Measurements from ENCODE around the gene CPNE7.

DNA sequence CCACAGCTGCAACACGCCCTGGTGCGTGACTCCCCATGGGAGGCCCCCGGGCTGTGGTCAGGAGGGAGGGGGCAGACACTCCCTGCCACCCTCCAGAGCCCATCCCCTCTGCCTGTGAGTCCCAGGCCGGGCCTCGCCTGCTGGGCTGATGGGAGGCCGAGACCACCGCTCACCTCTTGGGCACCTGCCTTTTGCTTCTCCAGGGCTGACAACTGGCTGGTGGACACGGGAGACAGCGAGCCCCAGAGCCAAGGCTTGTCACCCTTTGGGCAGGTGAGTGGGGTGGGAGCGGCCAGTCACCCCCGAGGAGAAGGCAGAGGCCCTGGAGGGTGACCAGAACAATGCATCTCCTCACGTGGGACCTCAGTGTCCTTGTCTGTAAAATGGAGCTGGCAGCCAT, 61.1 kb downstream of the CPNE7 start:
- TF ChIP-seq CTCF (IDR thresholded peaks at IDR 0.05; ENCODE audit: low read depth, low read length) (no peak), EZH2phosphoT487 (IDR thresholded peaks at IDR 0.05; ENCODE audit: low read depth) (no peak)
